ENCODE results near the gene KLHL36. TPM values are rescaled to one million over a fixed set of nuclear protein-coding genes. Genes with fewer than 3 reads are reported as not detected.

Gene KLHL36
- total and polyA plus RNA-seq, 5 donors from 2014 or later, result 28.1 to 86.0 (median 38.4) TPM

GRCh38 chr16:84605339-84605848, 42.9 kb upstream of the KLHL36 start:
- Histone ChIP-seq H3K9me3 (ENCODE audit: control insufficient read depth in 2 of 2, low read length in 2 of 2) (no peaks in the 10 kb centered on the region), H3K27me3 (ENCODE audit: control insufficient read depth, insufficient read depth, low read length) (no peaks in the 10 kb centered on the region), H3K36me3 (ENCODE audit: control insufficient read depth, insufficient read depth, low read length) (peaks cover 4% of the 10 kb centered on the region), H3K4me3 (ENCODE audit: low read depth, low read length) (no peak overlapping the region), H3K4me1 (ENCODE audit: control insufficient read depth, insufficient read depth, low read length, poor library complexity, severe bottlenecking) (peaks cover 96% of the 10 kb centered on the region), H3K27ac (ENCODE audit: insufficient read depth, low read length, poor library complexity, severe bottlenecking) (peak overlapping the region; percentile 69)
- ATAC-seq (ENCODE audit: low read depth in 2 of 2) (no peak), DNase-seq (no peak)
- peaks cover 32 to 95% (median 70%) of the 10 kb centered on the region in 4 donors for H3K4me1 Mint-ChIP-seq
- no peaks in the 10 kb centered on the region for H3K9me3 Mint-ChIP-seq
- H3K36me3 Mint-ChIP-seq, result peaks cover 18% of the 10 kb centered on the region
- peak overlapping the region; percentile 56 to 81 (median 80) for H3K27ac Mint-ChIP-seq
- peak overlapping the region in 1 of 4 donors; percentile 38 for H3K4me3 Mint-ChIP-seq
- H3K27me3 Mint-ChIP-seq, result no peaks in the 10 kb centered on the region

- peak in 2 of 3 donors; percentile 32 to 79 for DNase-seq
- H3K27me3 Mint-ChIP-seq, result no peaks in the 10 kb centered on the region
- Histone ChIP-seq H3K4me1 (ENCODE audit: control insufficient read depth, insufficient read depth, low read length, poor library complexity, severe bottlenecking) (peaks cover 96% of the 10 kb centered on the region), H3K36me3 (ENCODE audit: control insufficient read depth, insufficient read depth, low read length) (peaks cover 7% of the 10 kb centered on the region), H3K9me3 (ENCODE audit: control insufficient read depth in 2 of 2, low read length in 2 of 2) (no peaks in the 10 kb centered on the region), H3K27ac (ENCODE audit: insufficient read depth, low read length, poor library complexity, severe bottlenecking) (peak overlapping the region; percentile 69), H3K4me3 (ENCODE audit: low read depth, low read length) (peak overlapping the region; percentile 13), H3K27me3 (ENCODE audit: control insufficient read depth, insufficient read depth, low read length) (no peaks in the 10 kb centered on the region)
- ATAC-seq (ENCODE audit: low read depth in 2 of 2), result peak; percentile 58 to 63
- peaks cover 30 to 95% (median 71%) of the 10 kb centered on the region in 4 donors for H3K4me1 Mint-ChIP-seq
- H3K4me3 Mint-ChIP-seq, result peak overlapping the region; percentile 60 to 92 (median 83)
- peaks cover 24% of the 10 kb centered on the region for H3K36me3 Mint-ChIP-seq
- no peaks in the 10 kb centered on the region for H3K9me3 Mint-ChIP-seq
- peak overlapping the region; percentile 89 to 99 (median 95) for H3K27ac Mint-ChIP-seq
Observed at GRCh38 chr16:84606081-84606875, 42.0 kb upstream of the KLHL36 start.

DNA sequence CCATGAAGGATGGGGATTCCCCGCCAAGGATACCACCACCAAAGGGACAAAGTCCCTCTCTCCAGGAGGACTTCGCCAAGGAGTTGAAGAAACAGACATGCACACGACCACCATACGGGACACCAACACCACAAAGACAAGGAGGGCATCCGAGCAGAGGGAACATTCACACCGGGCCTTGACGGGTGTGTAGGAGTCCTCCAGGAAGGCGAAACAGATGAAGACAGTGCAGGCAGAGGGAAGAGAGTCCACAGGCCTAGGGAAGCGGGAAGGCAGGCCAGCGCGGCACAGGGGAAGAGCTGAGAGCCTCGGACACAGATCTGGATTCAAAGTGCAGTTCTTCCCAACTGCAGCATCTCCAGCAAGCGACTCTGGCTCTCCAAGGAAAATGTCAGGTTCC, 41.2 kb upstream of the KLHL36 start:
- peaks cover 38 to 95% (median 72%) of the 10 kb centered on the region in 4 donors for H3K4me1 Mint-ChIP-seq
- Histone ChIP-seq H3K4me1 (ENCODE audit: control insufficient read depth, insufficient read depth, low read length, poor library complexity, severe bottlenecking) (peaks cover 96% of the 10 kb centered on the region), H3K36me3 (ENCODE audit: control insufficient read depth, insufficient read depth, low read length) (peaks cover 7% of the 10 kb centered on the region), H3K4me3 (ENCODE audit: low read depth, low read length) (peak overlapping the region; percentile 73), H3K27me3 (ENCODE audit: control insufficient read depth, insufficient read depth, low read length) (no peaks in the 10 kb centered on the region), H3K9me3 (ENCODE audit: control insufficient read depth in 2 of 2, low read length in 2 of 2) (no peaks in the 10 kb centered on the region), H3K27ac (ENCODE audit: insufficient read depth, low read length, poor library complexity, severe bottlenecking) (peak overlapping the region; percentile 69)
- DNase-seq (no peak), ATAC-seq (ENCODE audit: low read depth in 2 of 2) (no peak)
- no peaks in the 10 kb centered on the region for H3K9me3 Mint-ChIP-seq
- H3K4me3 Mint-ChIP-seq, result peak overlapping the region; percentile 60 to 92 (median 83)
- peak overlapping the region; percentile 89 to 99 (median 95) for H3K27ac Mint-ChIP-seq
- H3K36me3 Mint-ChIP-seq, result peaks cover 31% of the 10 kb centered on the region
- H3K27me3 Mint-ChIP-seq, result no peaks in the 10 kb centered on the region

GRCh38 chr16:84607694-84608093, 40.6 kb upstream of the KLHL36 start:
- DNase-seq, result peak in 2 of 3 donors; percentile 20 to 78

DNA sequence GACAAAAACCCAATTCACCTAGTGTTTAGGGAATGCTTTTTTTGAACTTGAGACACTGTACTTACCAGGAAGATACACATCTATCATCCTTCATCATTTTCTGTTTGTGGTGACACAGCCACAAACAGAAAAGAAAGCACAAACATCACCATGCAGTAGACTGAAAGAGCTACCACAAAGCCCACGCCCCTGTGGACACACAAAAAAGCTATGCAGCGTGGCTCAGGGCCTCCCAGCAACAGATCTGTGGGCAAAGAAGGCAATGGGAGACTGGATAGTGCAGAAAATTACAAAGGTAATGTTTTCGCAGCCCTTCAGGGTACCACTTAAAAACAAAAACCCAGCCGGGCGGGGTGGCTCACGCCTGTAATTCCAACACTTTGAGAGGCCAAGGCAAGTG, 40.0 kb upstream of the KLHL36 start:
- H3K4me3 Mint-ChIP-seq, result peak overlapping the region; percentile 60 to 89 (median 83)
- H3K27ac Mint-ChIP-seq, result peak overlapping the region; percentile 89 to 99 (median 95)
- Histone ChIP-seq H3K4me3 (ENCODE audit: low read depth, low read length) (peak overlapping the region; percentile 73), H3K27ac (ENCODE audit: insufficient read depth, low read length, poor library complexity, severe bottlenecking) (peak overlapping the region; percentile 69), H3K4me1 (ENCODE audit: control insufficient read depth, insufficient read depth, low read length, poor library complexity, severe bottlenecking) (peaks cover 96% of the 10 kb centered on the region), H3K36me3 (ENCODE audit: control insufficient read depth, insufficient read depth, low read length) (peaks cover 7% of the 10 kb centered on the region), H3K27me3 (ENCODE audit: control insufficient read depth, insufficient read depth, low read length) (no peaks in the 10 kb centered on the region), H3K9me3 (ENCODE audit: control insufficient read depth in 2 of 2, low read length in 2 of 2) (no peaks in the 10 kb centered on the region)
- ATAC-seq (ENCODE audit: low read depth in 2 of 2) (peak; percentile 29 to 46), DNase-seq (peak in 2 of 3 donors; percentile 29 to 75)
- peaks cover 34% of the 10 kb centered on the region for H3K36me3 Mint-ChIP-seq
- no peaks in the 10 kb centered on the region for H3K9me3 Mint-ChIP-seq
- H3K27me3 Mint-ChIP-seq, result no peaks in the 10 kb centered on the region
- peaks cover 39 to 93% (median 69%) of the 10 kb centered on the region in 4 donors for H3K4me1 Mint-ChIP-seq

More at GRCh38 chr16:84607694-84608093, 40.6 kb upstream of the KLHL36 start:
- peak overlapping the region; percentile 60 to 89 (median 83) for H3K4me3 Mint-ChIP-seq
- Histone ChIP-seq H3K27me3 (ENCODE audit: control insufficient read depth, insufficient read depth, low read length) (no peaks in the 10 kb centered on the region), H3K4me3 (ENCODE audit: low read depth, low read length) (peak overlapping the region; percentile 73), H3K27ac (ENCODE audit: insufficient read depth, low read length, poor library complexity, severe bottlenecking) (peak overlapping the region; percentile 69), H3K4me1 (ENCODE audit: control insufficient read depth, insufficient read depth, low read length, poor library complexity, severe bottlenecking) (peaks cover 96% of the 10 kb centered on the region), H3K9me3 (ENCODE audit: control insufficient read depth in 2 of 2, low read length in 2 of 2) (no peaks in the 10 kb centered on the region), H3K36me3 (ENCODE audit: control insufficient read depth, insufficient read depth, low read length) (peaks cover 7% of the 10 kb centered on the region)
- H3K27me3 Mint-ChIP-seq, result no peaks in the 10 kb centered on the region
- H3K36me3 Mint-ChIP-seq, result peaks cover 32% of the 10 kb centered on the region
- peaks cover 39 to 95% (median 71%) of the 10 kb centered on the region in 4 donors for H3K4me1 Mint-ChIP-seq
- no peaks in the 10 kb centered on the region for H3K9me3 Mint-ChIP-seq
- ATAC-seq (ENCODE audit: low read depth in 2 of 2), result peak; percentile 57 to 58
- peak overlapping the region; percentile 89 to 99 (median 95) for H3K27ac Mint-ChIP-seq

DNA sequence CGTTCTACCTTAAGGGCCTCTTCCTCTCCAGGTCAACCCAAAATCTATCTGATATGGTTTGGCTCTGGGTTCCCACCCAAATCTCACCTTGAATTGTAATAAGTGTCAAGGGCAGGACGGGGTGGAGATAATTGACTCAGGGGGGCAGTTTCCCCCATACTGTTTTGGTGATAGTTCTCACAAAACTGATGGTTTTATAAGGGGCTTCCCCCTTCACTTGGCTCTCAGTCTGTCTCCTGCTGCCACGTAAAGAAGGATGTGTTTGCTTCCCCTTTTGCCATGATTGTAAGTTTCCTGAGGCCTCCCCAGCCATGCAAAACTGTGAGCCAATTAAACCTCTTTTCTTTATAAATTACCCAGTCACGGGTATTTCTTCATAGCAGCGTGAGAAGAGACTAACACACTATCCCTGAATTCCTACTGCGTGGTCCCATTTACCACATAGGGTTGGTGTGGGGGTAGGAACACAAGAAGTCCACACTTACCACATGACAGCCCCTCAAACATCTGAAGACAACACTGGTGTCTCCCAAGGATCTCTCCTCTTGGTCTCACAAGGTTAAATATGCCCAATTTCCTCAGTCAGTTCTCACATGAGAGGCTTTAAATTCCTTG, 38.6 kb upstream of the KLHL36 start:
- Mint-ChIP-seq H3K4me1 (peaks cover 41 to 97% (median 70%) of the 10 kb centered on the region in 4 donors), H3K9me3 (peaks cover 0 to 1% (median 0%) of the 10 kb centered on the region in 7 donors), H3K36me3 (peaks cover 42% of the 10 kb centered on the region), H3K27ac (peak overlapping the region; percentile 89 to 99 (median 95)), H3K4me3 (peak overlapping the region in 3 of 4 donors; percentile 54 to 83 (median 57)), H3K27me3 (no peaks in the 10 kb centered on the region)
- peaks cover 7% of the 10 kb centered on the region for H3K36me3 ChIP-seq (ENCODE audit: control insufficient read depth, insufficient read depth, low read length)
- no peak for ATAC-seq (ENCODE audit: low read depth in 2 of 2)
- H3K4me3 ChIP-seq (ENCODE audit: low read depth, low read length), result peak overlapping the region; percentile 49
- peak overlapping the region; percentile 69 for H3K27ac ChIP-seq (ENCODE audit: insufficient read depth, low read length, poor library complexity, severe bottlenecking)
- no peaks in the 10 kb centered on the region for H3K27me3 ChIP-seq (ENCODE audit: control insufficient read depth, insufficient read depth, low read length)
- DNase-seq, result no peak
- H3K4me1 ChIP-seq (ENCODE audit: control insufficient read depth, insufficient read depth, low read length, poor library complexity, severe bottlenecking), result peaks cover 97% of the 10 kb centered on the region
- H3K9me3 ChIP-seq (ENCODE audit: control insufficient read depth in 2 of 2, low read length in 2 of 2), result no peaks in the 10 kb centered on the region

DNA sequence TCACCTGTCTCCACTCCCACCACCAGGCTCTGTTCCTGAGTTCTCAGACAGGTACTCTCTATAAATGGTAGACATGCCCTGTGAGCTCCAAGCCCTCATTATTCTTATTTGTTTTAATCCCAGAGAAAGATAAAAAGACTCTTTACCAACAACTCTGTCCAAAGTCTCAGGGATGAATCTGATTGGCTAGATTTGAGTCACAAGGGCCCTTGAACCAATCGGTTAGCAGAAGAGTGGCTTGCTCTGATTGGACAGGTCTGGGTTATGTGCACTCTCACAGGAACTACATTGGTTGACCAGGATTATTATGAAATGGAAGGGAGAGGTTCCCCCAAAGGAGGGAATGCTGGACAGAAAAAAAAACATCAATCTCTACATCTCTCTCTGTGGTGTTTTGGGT, 37.9 kb upstream of the KLHL36 start:
- Histone ChIP-seq H3K4me1 (ENCODE audit: control insufficient read depth, insufficient read depth, low read length, poor library complexity, severe bottlenecking) (peaks cover 97% of the 10 kb centered on the region), H3K4me3 (ENCODE audit: low read depth, low read length) (peak overlapping the region; percentile 49), H3K9me3 (ENCODE audit: control insufficient read depth in 2 of 2, low read length in 2 of 2) (no peaks in the 10 kb centered on the region), H3K27me3 (ENCODE audit: control insufficient read depth, insufficient read depth, low read length) (no peaks in the 10 kb centered on the region), H3K27ac (ENCODE audit: insufficient read depth, low read length, poor library complexity, severe bottlenecking) (peak overlapping the region; percentile 69), H3K36me3 (ENCODE audit: control insufficient read depth, insufficient read depth, low read length) (peaks cover 7% of the 10 kb centered on the region)
- Mint-ChIP-seq H3K27ac (peak overlapping the region; percentile 89 to 99 (median 95)), H3K9me3 (peaks cover 0 to 1% (median 0%) of the 10 kb centered on the region in 7 donors), H3K27me3 (no peaks in the 10 kb centered on the region), H3K36me3 (peaks cover 39% of the 10 kb centered on the region), H3K4me1 (peaks cover 45 to 97% (median 71%) of the 10 kb centered on the region in 4 donors), H3K4me3 (peak overlapping the region in 3 of 4 donors; percentile 54 to 83 (median 57))
- DNase-seq (no peak), ATAC-seq (ENCODE audit: low read depth in 2 of 2) (no peak)

Measured in CD4-positive, CD25-positive, alpha-beta regulatory T cell (primary cell).